ENCODE results near the gene OR2T6. TPM values are rescaled to one million over a fixed set of nuclear protein-coding genes. Genes with fewer than 3 reads are reported as not detected.

Gene OR2T6
- not detected for total RNA-seq

DNA sequence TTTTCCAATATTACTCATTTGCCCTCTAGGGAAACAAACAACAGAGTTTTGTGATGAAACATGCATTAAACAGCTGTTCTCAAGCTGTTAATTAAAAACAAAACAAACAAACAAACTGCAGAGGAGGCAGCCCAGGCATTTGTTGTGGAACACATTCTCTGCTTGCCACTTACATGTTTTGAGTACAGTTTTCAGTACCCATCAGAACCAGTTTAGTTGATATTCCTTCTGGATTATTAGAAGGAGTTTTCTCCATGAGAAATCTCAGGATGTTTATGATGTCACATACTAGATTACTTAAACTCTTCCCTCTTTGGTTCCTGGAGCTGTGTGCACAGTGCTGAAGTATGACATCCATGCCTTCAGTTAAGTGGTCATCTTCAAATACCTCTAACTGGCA is at the start of gene OR2T6:
Gene OR2T6, plus strand, starts transcription at position 301 of the 400 bp plus-strand sequence. CDS start 11,863 bp downstream, outside the sequence.
- no peak for ATAC-seq (ENCODE audit: low read depth)
- POLR2A ChIA-PET = no interaction called here
- Mint-ChIP-seq H3K27me3 (no peaks in the 10 kb centered on the region), H3K36me3 (no peaks in the 10 kb centered on the region), H3K27ac (no peak within 1 kb of the TSS), H3K4me3 (no peak within 1 kb of the TSS), H3K4me1 (peaks cover 5% of the 10 kb centered on the region), H3K9me3 (no peaks in the 10 kb centered on the region)
- DNase-seq = no peak

- DNase-seq (no peak), ATAC-seq (ENCODE audit: low read depth) (no peak)
- no peak overlapping the region for H3K4me3 Mint-ChIP-seq
- H3K4me1 Mint-ChIP-seq = no peaks in the 10 kb centered on the region
- no peaks in the 10 kb centered on the region for H3K9me3 Mint-ChIP-seq
- no peaks in the 10 kb centered on the region for H3K27me3 Mint-ChIP-seq
- H3K27ac Mint-ChIP-seq = no peak overlapping the region
- POLR2A ChIA-PET = no interaction called here
- no peaks in the 10 kb centered on the region for H3K36me3 Mint-ChIP-seq
Measured at GRCh38 chr1:248343451-248343850, 32.1 kb upstream of the OR2T6 start.

DNA sequence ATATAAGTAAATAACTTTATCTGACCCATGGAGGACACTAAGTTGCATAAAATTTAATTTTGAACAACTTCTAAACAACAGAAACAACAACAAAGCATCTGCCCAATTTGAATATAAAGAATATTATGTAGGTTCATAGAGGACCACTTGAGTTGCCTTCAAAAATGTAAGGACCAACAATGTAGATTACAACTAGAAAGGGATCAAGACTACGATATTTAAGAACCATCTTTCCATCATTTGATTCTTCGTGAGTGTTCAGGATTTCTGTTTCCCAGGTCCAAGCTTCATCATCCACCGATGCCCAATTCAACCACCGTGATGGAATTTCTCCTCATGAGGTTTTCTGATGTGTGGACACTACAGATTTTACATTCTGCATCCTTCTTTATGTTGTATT is 27.1 kb upstream of the OR2T6 start, which contains the start of gene OR14C36:
Gene OR14C36, plus strand, starts transcription at position 301 of the 400 bp plus-strand sequence. Its CDS starts 0 bp downstream, at position 301.
- no peak for ATAC-seq (ENCODE audit: low read depth)

GRCh38 chr1:248359415-248359814 is 16.1 kb upstream of the OR2T6 start:
- DNase-seq = no peak
- Mint-ChIP-seq H3K9me3 (no peaks in the 10 kb centered on the region), H3K36me3 (no peaks in the 10 kb centered on the region)

More for the DNA sequence above, 27.1 kb upstream of the OR2T6 start, which contains the start of gene OR14C36:
- DNase-seq = no peak
- Mint-ChIP-seq H3K4me1 (no peaks in the 10 kb centered on the region), H3K4me3 (no peak within 1 kb of the TSS), H3K9me3 (no peaks in the 10 kb centered on the region), H3K27me3 (no peaks in the 10 kb centered on the region), H3K36me3 (no peaks in the 10 kb centered on the region), H3K27ac (no peak within 1 kb of the TSS)
- POLR2A ChIA-PET = no interaction called here

DNA sequence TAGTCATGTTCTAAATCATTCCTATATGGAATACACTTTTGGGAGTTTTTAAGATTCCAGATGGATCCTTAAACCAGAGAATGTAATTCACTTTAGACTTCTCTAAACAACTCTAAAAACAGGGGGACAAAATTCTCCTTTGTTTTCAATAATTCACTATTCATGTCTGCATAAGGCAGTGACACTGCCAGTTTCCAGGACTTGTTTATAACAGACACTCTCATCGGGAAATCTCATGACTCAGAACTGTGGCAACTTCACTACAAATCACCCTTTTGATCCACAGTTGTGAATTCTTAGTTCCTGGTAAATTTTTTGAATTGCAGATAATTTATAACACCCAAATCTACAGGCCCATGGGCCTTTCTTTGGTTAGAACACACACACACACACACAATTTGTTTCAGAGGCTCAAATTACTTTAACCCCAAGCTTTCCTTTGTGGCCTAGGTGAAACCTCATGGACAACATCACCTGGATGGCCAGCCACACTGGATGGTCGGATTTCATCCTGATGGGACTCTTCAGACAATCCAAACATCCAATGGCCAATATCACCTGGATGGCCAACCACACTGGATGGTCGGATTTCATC is 14.3 kb upstream of the OR2T6 start, which contains the start of gene OR2T4:
Gene OR2T4, plus strand, starts transcription at position 545 of the 595 bp plus-strand sequence. Its CDS starts 0 bp downstream, at position 545.
- DNase-seq (no peak), ATAC-seq (ENCODE audit: low read depth) (no peak)
- Mint-ChIP-seq H3K4me3 (no peak within 1 kb of the TSS), H3K9me3 (no peaks in the 10 kb centered on the region), H3K27me3 (no peaks in the 10 kb centered on the region), H3K27ac (no peak within 1 kb of the TSS), H3K4me1 (no peaks in the 10 kb centered on the region), H3K36me3 (no peaks in the 10 kb centered on the region)
- POLR2A ChIA-PET = no interaction called here

More at GRCh38 chr1:248359415-248359814, 16.1 kb upstream of the OR2T6 start:
- POLR2A ChIA-PET = no interaction called here
- H3K27ac Mint-ChIP-seq = no peak overlapping the region
- no peak for ATAC-seq (ENCODE audit: low read depth)
- no peak overlapping the region for H3K4me3 Mint-ChIP-seq
- H3K27me3 Mint-ChIP-seq = no peaks in the 10 kb centered on the region
- H3K4me1 Mint-ChIP-seq = no peaks in the 10 kb centered on the region

DNA sequence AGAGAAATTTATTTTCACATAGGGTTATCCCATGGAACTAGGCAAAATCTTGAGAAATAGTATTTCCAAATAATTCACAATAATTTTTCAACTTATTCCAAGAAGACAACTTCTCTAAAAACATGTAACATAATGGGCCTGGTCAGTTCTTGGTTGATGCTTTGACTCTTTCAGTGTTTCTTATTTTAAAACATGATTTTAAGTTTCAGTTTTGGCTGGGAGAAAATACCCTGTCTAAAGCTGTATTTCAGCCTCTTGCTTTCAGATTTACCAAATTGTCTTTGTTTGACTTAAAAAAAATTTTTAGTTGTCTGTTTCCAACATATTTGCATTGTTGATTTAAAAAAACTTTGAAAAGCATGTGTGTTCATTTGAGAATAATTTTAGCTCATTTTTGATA is 8.9 kb upstream of the OR2T6 start:
- DNase-seq (no peak), ATAC-seq (ENCODE audit: low read depth) (no peak)
- Mint-ChIP-seq H3K4me1 (no peaks in the 10 kb centered on the region), H3K27me3 (no peaks in the 10 kb centered on the region), H3K4me3 (no peak overlapping the region), H3K9me3 (no peaks in the 10 kb centered on the region), H3K27ac (no peak overlapping the region), H3K36me3 (no peaks in the 10 kb centered on the region)
- POLR2A ChIA-PET = no interaction called here

- POLR2A ChIA-PET = interaction anchor here (0.6 kb wide), 1 partner anchor 8 kb away, joined by 3 read pairs; no protein-coding TSS in a partner anchor
- Mint-ChIP-seq H3K9me3 (no peaks in the 10 kb centered on the region), H3K4me1 (peaks cover 5% of the 10 kb centered on the region), H3K4me3 (no peak overlapping the region), H3K36me3 (no peaks in the 10 kb centered on the region), H3K27ac (no peak overlapping the region), H3K27me3 (no peaks in the 10 kb centered on the region)
- DNase-seq = no peak
- no peak for ATAC-seq (ENCODE audit: low read depth)
Measured at GRCh38 chr1:248372394-248372793, 3.2 kb upstream of the OR2T6 start.

DNA sequence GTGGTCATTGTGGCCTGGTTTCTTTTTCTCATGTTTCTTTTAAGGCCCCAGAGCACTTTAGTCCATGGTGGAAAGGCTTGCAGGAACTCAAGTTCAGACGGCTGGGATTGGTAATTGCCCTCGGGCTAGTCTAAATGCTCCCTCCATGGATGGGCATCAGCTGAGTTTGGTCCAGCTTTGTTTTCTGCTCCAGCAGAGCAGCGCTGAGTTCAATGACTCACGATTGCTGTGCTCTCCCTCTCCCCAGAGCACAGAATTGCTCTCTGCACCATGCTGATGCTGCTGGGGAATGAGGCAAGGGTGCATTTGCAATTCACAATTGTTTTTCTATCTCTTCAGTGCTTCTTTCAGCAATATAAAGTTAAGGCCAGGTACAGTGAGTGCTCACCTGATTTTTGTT is 1.8 kb upstream of the OR2T6 start:
- Mint-ChIP-seq H3K36me3 (no peaks in the 10 kb centered on the region), H3K27ac (no peak overlapping the region), H3K27me3 (no peaks in the 10 kb centered on the region), H3K4me1 (peaks cover 5% of the 10 kb centered on the region), H3K9me3 (no peaks in the 10 kb centered on the region), H3K4me3 (no peak overlapping the region)
- no peak for DNase-seq
- no peak for ATAC-seq (ENCODE audit: low read depth)
- POLR2A ChIA-PET = no interaction called here

DNA sequence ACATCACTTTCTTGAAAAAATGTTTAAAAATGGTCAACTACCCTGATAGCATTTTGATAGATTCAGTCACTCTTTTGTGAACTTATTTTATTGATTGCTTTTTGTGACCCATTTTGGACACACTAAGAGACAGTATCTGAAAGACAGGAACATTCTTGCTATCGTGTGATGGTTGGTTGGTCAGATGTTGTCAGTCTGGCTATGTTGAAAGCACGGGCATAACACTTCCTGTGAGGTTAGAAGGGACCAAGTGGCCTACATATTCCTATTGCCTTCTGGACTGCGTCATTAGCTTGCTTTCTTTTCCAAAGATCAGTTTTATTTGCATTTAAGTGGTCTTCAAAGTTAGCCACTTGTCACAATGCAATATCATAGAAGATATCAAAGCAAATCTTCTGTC is 1.4 kb downstream of the OR2T6 start:
- no peak for DNase-seq
- Mint-ChIP-seq H3K27ac (no peak overlapping the region), H3K4me1 (peaks cover 5% of the 10 kb centered on the region), H3K27me3 (no peaks in the 10 kb centered on the region), H3K4me3 (no peak overlapping the region), H3K36me3 (no peaks in the 10 kb centered on the region), H3K9me3 (no peaks in the 10 kb centered on the region)
- POLR2A ChIA-PET = no interaction called here
- no peak for ATAC-seq (ENCODE audit: low read depth)

- no peak overlapping the region for H3K4me3 Mint-ChIP-seq
- no peaks in the 10 kb centered on the region for H3K27me3 Mint-ChIP-seq
- POLR2A ChIA-PET = no interaction called here
- no peaks in the 10 kb centered on the region for H3K9me3 Mint-ChIP-seq
- no peak for ATAC-seq (ENCODE audit: low read depth)
- DNase-seq = no peak
- H3K36me3 Mint-ChIP-seq = no peaks in the 10 kb centered on the region
- no peaks in the 10 kb centered on the region for H3K4me1 Mint-ChIP-seq
- no peak overlapping the region for H3K27ac Mint-ChIP-seq
Measured at GRCh38 chr1:248380854-248381253, 5.3 kb downstream of the OR2T6 start.

- no peak overlapping the region for H3K27ac Mint-ChIP-seq
- no peak for ATAC-seq (ENCODE audit: low read depth)
- no peak for DNase-seq
- H3K4me3 Mint-ChIP-seq = no peak overlapping the region
- no peaks in the 10 kb centered on the region for H3K9me3 Mint-ChIP-seq
- no peaks in the 10 kb centered on the region for H3K36me3 Mint-ChIP-seq
- peaks cover 7% of the 10 kb centered on the region for H3K27me3 Mint-ChIP-seq
- POLR2A ChIA-PET = no interaction called here
- no peaks in the 10 kb centered on the region for H3K4me1 Mint-ChIP-seq
Measured at GRCh38 chr1:248388426-248388825, 12.9 kb downstream of the OR2T6 start.

- POLR2A ChIA-PET = no interaction called here
- Mint-ChIP-seq H3K4me3 (no peak overlapping the region), H3K9me3 (peaks cover 3% of the 10 kb centered on the region), H3K4me1 (no peaks in the 10 kb centered on the region), H3K27me3 (peaks cover 9% of the 10 kb centered on the region), H3K27ac (no peak overlapping the region), H3K36me3 (no peaks in the 10 kb centered on the region)
- ATAC-seq (ENCODE audit: low read depth) = no peak
- no peak for DNase-seq
Measured at GRCh38 chr1:248393050-248393449, 17.5 kb downstream of the OR2T6 start.

- Mint-ChIP-seq H3K27ac (no peak within 1 kb of the TSS), H3K9me3 (peaks cover 2% of the 10 kb centered on the region), H3K4me1 (peaks cover 10% of the 10 kb centered on the region), H3K4me3 (no peak within 1 kb of the TSS), H3K27me3 (no peaks in the 10 kb centered on the region), H3K36me3 (no peaks in the 10 kb centered on the region)
- DNase-seq (no peak), ATAC-seq (ENCODE audit: low read depth) (no peak)
- POLR2A ChIA-PET = no interaction called here
Measured at GRCh38 chr1:248402748-248403147, 27.2 kb downstream of the OR2T6 start, which contains the start of gene OR2T1. OR2T1 (plus strand) TSS chr1:248403048; CDS start chr1:248406148, 3,100 bp downstream.

DNA sequence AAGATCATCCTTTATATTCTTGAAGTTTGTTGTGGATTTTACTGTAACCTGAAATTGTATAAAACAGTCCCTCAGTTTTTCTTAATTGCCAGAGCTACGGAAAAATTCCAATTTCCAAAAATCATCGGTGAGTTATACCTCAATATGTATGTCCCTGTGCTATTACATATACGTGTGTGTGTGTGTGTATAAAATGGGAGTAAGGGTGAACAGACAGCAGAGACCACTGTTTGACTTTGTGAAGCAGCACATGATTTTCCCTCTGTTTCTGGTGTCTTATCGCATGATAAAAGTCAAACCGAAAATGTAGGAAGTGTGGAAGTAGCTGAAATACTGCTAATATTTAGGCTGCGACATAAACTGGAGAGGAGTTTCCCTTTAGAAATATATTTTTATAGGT is 28.5 kb downstream of the OR2T6 start:
- Mint-ChIP-seq H3K27ac (no peak overlapping the region), H3K36me3 (no peaks in the 10 kb centered on the region), H3K27me3 (no peaks in the 10 kb centered on the region), H3K4me3 (no peak overlapping the region), H3K4me1 (peaks cover 10% of the 10 kb centered on the region), H3K9me3 (peaks cover 2% of the 10 kb centered on the region)
- DNase-seq = no peak
- ATAC-seq (ENCODE audit: low read depth) = no peak
- POLR2A ChIA-PET = no interaction called here

Data from activated naive CD8-positive, alpha-beta T cell treated with anti-CD3 and anti-CD28 coated beads, Interleukin-2, amount 10 ng/mL, durations not matched to agents 7 days and 5 days (primary cell).